GM18868 (cell line): ENCODE data around the gene DOK6.
A peak's percentile ranks its signal among the peaks of the same experiment; 100 is the strongest.

Source experiments
- ATAC-seq: cut with Tn5 transposase; IDR thresholded peaks from one replicate; pipeline ENCODE4 v1.9.1; 2021; ENCODE audit warnings: mild to moderate bottlenecking, moderate library complexity; ENCODE audit not compliant: unreplicated experiment

Gene DOK6

GRCh38 chr18:69890558-69890957 is 489.9 kb downstream of the DOK6 start:
- no peak for ATAC-seq

- no peak for ATAC-seq
These were observed 493.8 kb downstream of the DOK6 start for GRCh38 chr18:69894467-69894866.

- ATAC-seq, result no peak
These were observed 494.7 kb downstream of the DOK6 start for GRCh38 chr18:69895066-69896047.

GRCh38 chr18:69897397-69898108 is 496.9 kb downstream of the DOK6 start:
- ATAC-seq, result no peak

GRCh38 chr18:69898241-69898861 is 497.7 kb downstream of the DOK6 start:
- peak; percentile 44 for ATAC-seq
